HCT116 (cell line): ENCODE measurements around the gene ETS1.

Experiments
- EGR1 ChIP-seq: IDR thresholded peaks from 2 replicates; pipeline ENCODE4 v1.6.1; 2012; ENCODE audit warnings: low read depth
- EZH2phosphoT487 ChIP-seq: fragments of 200-600 bp; IDR thresholded peaks from 2 replicates; pipeline ENCODE4 v1.6.1; 2018; ENCODE audit warnings: antibody characterized with exemption, borderline replicate concordance
- JUND ChIP-seq: IDR thresholded peaks from 2 replicates; pipeline ENCODE4 v1.6.1; 2012
- POLR2AphosphoS5 ChIP-seq: IDR thresholded peaks from 2 replicates; pipeline ENCODE4 v1.6.1; 2011; ENCODE audit warnings: mild to moderate bottlenecking, low read depth, low read length, moderate library complexity
- RAD21 ChIP-seq: IDR thresholded peaks from 2 replicates; pipeline ENCODE4 v1.6.1; 2012; ENCODE audit warnings: low read depth, mild to moderate bottlenecking
- SIN3A ChIP-seq: IDR thresholded peaks from 2 replicates; pipeline ENCODE4 v1.6.1; 2012; ENCODE audit warnings: low read depth
- ZNF274 ChIP-seq: fragments of 200-500 bp; sonication (Bioruptor generic); IDR thresholded peaks from 2 replicates; pipeline ENCODE4 v1.6.1; 2014; ENCODE audit warnings: mild to moderate bottlenecking, low read depth, low read length, inconsistent platforms
- TF ChIP-seq, protein P1 (sequence below), 3 experiments: fragments of 200-600 bp in 1 of 3; sonication (generic) in 1 of 3; IDR thresholded peaks in 2 of 3; conservative IDR thresholded peaks in 1 of 3; 2 replicates each; pipeline ENCODE4 v1.5.1; 2012 to 2017; ENCODE audit warnings: low read depth in 2 of 3, low read length in 2 of 3, antibody characterized with exemption in 1 of 3, borderline replicate concordance in 1 of 3, control low read depth in 1 of 3, mild to moderate bottlenecking in 1 of 3, mixed read lengths in 1 of 3, mixed run types in 1 of 3, moderate library complexity in 1 of 3; ENCODE audit not compliant: insufficient read depth in 1 of 3

DNA sequence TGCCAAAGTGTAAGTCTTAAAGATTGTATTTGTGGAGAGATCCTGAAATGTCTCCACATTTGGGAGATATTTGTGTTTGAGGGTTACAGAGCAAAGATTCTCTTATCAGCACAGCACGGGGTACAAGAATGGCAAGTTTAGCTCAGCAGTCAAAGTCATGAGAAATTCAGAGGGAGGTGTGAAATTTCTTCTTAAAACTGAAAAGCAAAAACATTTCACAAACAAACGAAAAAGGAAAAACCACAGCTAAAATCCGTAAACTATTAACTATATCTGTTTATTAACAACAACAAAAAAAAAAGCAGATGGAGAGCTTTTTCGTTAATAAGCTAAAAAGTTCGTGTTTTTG is 40.9 kb upstream of the ETS1 start:
- no peak for TF ChIP-seq ZNF274
- TF ChIP-seq, protein P1, sequence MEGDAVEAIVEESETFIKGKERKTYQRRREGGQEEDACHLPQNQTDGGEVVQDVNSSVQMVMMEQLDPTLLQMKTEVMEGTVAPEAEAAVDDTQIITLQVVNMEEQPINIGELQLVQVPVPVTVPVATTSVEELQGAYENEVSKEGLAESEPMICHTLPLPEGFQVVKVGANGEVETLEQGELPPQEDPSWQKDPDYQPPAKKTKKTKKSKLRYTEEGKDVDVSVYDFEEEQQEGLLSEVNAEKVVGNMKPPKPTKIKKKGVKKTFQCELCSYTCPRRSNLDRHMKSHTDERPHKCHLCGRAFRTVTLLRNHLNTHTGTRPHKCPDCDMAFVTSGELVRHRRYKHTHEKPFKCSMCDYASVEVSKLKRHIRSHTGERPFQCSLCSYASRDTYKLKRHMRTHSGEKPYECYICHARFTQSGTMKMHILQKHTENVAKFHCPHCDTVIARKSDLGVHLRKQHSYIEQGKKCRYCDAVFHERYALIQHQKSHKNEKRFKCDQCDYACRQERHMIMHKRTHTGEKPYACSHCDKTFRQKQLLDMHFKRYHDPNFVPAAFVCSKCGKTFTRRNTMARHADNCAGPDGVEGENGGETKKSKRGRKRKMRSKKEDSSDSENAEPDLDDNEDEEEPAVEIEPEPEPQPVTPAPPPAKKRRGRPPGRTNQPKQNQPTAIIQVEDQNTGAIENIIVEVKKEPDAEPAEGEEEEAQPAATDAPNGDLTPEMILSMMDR (IDR thresholded peaks at IDR 0.05 in 2 of 3, conservative IDR thresholded peaks at IDR 0.05 in 1 of 3; ENCODE audit: borderline replicate concordance in 1 of 3, insufficient read depth in 1 of 3, low read depth in 2 of 3, low read length in 2 of 3) = no peak
- no peak for TF ChIP-seq SIN3A
- no peak for TF ChIP-seq EZH2phosphoT487
- TF ChIP-seq EGR1 = no peak
- TF ChIP-seq RAD21 = no peak
- no peak for TF ChIP-seq JUND
- no peak for TF ChIP-seq POLR2AphosphoS5
